ENCODE data around the gene VEZF1. TPM values are rescaled to one million over a fixed set of nuclear protein-coding genes. Genes with fewer than 3 reads are reported as not detected.
A peak's percentile ranks its signal among the peaks of the same experiment; 100 is the strongest.

VEZF1 gene
- total RNA-seq, 1 experiment from 2014 or later = 53.4 TPM

GRCh38 chr17:57928928-57929327, 59.1 kb downstream of the VEZF1 start:
- no peaks in the 10 kb centered on the region for H3K27me3 ChIP-seq (ENCODE audit: low read length)
- no peak overlapping the region for H3K27ac ChIP-seq (ENCODE audit: low read length)
- H3K9me3 ChIP-seq (ENCODE audit: low read length) = no peaks in the 10 kb centered on the region
- H3K9me2 ChIP-seq (replicated peaks; ENCODE audit: insufficient read depth, low read length) = no peaks in the 10 kb centered on the region
- no peaks in the 10 kb centered on the region for H4K20me1 ChIP-seq (ENCODE audit: insufficient read depth, low read depth, low read length)
- no peak overlapping the region for H2AFZ ChIP-seq (ENCODE audit: low read length)
- no peak for DNase-seq
- no peaks in the 10 kb centered on the region for H3K36me3 ChIP-seq (ENCODE audit: insufficient read depth, low read length)
- no peak overlapping the region for H3K9ac ChIP-seq (ENCODE audit: low read length)
- no peak overlapping the region for H3K4me2 ChIP-seq (ENCODE audit: low read depth, low read length, poor library complexity, severe bottlenecking)
- peaks cover 36% of the 10 kb centered on the region for H3K4me1 ChIP-seq (ENCODE audit: low read length)
- H3K79me2 ChIP-seq (ENCODE audit: low read length) = no peaks in the 10 kb centered on the region
- H3K4me3 ChIP-seq (ENCODE audit: low read length) = no peak overlapping the region

GRCh38 chr17:57927048-57927723, 60.9 kb downstream of the VEZF1 start:
- peak overlapping the region; percentile 48 for H3K4me2 ChIP-seq (ENCODE audit: low read depth, low read length, poor library complexity, severe bottlenecking)

GRCh38 chr17:57926723-57927047, 61.4 kb downstream of the VEZF1 start:
- no peaks in the 10 kb centered on the region for H3K9me3 ChIP-seq (ENCODE audit: low read length)
- no peak overlapping the region for H2AFZ ChIP-seq (ENCODE audit: low read length)
- H3K9ac ChIP-seq (ENCODE audit: low read length) = no peak overlapping the region
- no peaks in the 10 kb centered on the region for H3K79me2 ChIP-seq (ENCODE audit: low read length)
- no peaks in the 10 kb centered on the region for H4K20me1 ChIP-seq (ENCODE audit: insufficient read depth, low read depth, low read length)
- no peaks in the 10 kb centered on the region for H3K27me3 ChIP-seq (ENCODE audit: low read length)
- H3K9me2 ChIP-seq (replicated peaks; ENCODE audit: insufficient read depth, low read length) = no peaks in the 10 kb centered on the region
- peaks cover 36% of the 10 kb centered on the region for H3K4me1 ChIP-seq (ENCODE audit: low read length)
- no peak overlapping the region for H3K27ac ChIP-seq (ENCODE audit: low read length)
- DNase-seq = no peak
- no peaks in the 10 kb centered on the region for H3K36me3 ChIP-seq (ENCODE audit: insufficient read depth, low read length)
- H3K4me3 ChIP-seq (ENCODE audit: low read length) = no peak overlapping the region
- H3K4me2 ChIP-seq (ENCODE audit: low read depth, low read length, poor library complexity, severe bottlenecking) = peak overlapping the region; percentile 48

More at GRCh38 chr17:57927048-57927723, 60.9 kb downstream of the VEZF1 start:
- Histone ChIP-seq H3K27me3 (ENCODE audit: low read length) (no peaks in the 10 kb centered on the region), H2AFZ (ENCODE audit: low read length) (no peak overlapping the region), H3K79me2 (ENCODE audit: low read length) (no peaks in the 10 kb centered on the region), H3K4me3 (ENCODE audit: low read length) (no peak overlapping the region), H3K4me1 (ENCODE audit: low read length) (peaks cover 36% of the 10 kb centered on the region), H3K9me2 (replicated peaks; ENCODE audit: insufficient read depth, low read length) (no peaks in the 10 kb centered on the region), H4K20me1 (ENCODE audit: insufficient read depth, low read depth, low read length) (no peaks in the 10 kb centered on the region), H3K9ac (ENCODE audit: low read length) (no peak overlapping the region), H3K27ac (ENCODE audit: low read length) (no peak overlapping the region), H3K36me3 (ENCODE audit: insufficient read depth, low read length) (no peaks in the 10 kb centered on the region), H3K9me3 (ENCODE audit: low read length) (no peaks in the 10 kb centered on the region)
- no peak for DNase-seq

GRCh38 chr17:57925361-57925990, 62.6 kb downstream of the VEZF1 start:
- no peaks in the 10 kb centered on the region for H3K9me2 ChIP-seq (replicated peaks; ENCODE audit: insufficient read depth, low read length)
- H3K27me3 ChIP-seq (ENCODE audit: low read length) = no peaks in the 10 kb centered on the region

GRCh38 chr17:57924677-57925076, 63.4 kb downstream of the VEZF1 start:
- Histone ChIP-seq H3K79me2 (ENCODE audit: low read length) (no peaks in the 10 kb centered on the region), H3K27me3 (ENCODE audit: low read length) (no peaks in the 10 kb centered on the region), H2AFZ (ENCODE audit: low read length) (no peak overlapping the region), H3K27ac (ENCODE audit: low read length) (peak overlapping the region; percentile 75; the same call in 1 of the 2 replicates), H3K9me3 (ENCODE audit: low read length) (no peaks in the 10 kb centered on the region), H3K4me1 (ENCODE audit: low read length) (peaks cover 32% of the 10 kb centered on the region), H4K20me1 (ENCODE audit: insufficient read depth, low read depth, low read length) (no peaks in the 10 kb centered on the region), H3K9ac (ENCODE audit: low read length) (no peak overlapping the region), H3K4me2 (ENCODE audit: low read depth, low read length, poor library complexity, severe bottlenecking) (peak overlapping the region; percentile 68), H3K4me3 (ENCODE audit: low read length) (0 out of 2 replicates have a peak overlapping the region, but pooled peaks have one; percentile 33), H3K9me2 (replicated peaks; ENCODE audit: insufficient read depth, low read length) (no peaks in the 10 kb centered on the region), H3K36me3 (ENCODE audit: insufficient read depth, low read length) (no peaks in the 10 kb centered on the region)
- no peak for DNase-seq

More at GRCh38 chr17:57925361-57925990, 62.6 kb downstream of the VEZF1 start:
- Histone ChIP-seq H3K36me3 (ENCODE audit: insufficient read depth, low read length) (no peaks in the 10 kb centered on the region), H4K20me1 (ENCODE audit: insufficient read depth, low read depth, low read length) (no peaks in the 10 kb centered on the region), H3K4me1 (ENCODE audit: low read length) (peaks cover 36% of the 10 kb centered on the region), H2AFZ (ENCODE audit: low read length) (no peak overlapping the region), H3K4me3 (ENCODE audit: low read length) (peak overlapping the region; percentile 33; the same call in 1 of the 2 replicates), H3K27ac (ENCODE audit: low read length) (peak overlapping the region; percentile 75), H3K79me2 (ENCODE audit: low read length) (no peaks in the 10 kb centered on the region), H3K9me3 (ENCODE audit: low read length) (no peaks in the 10 kb centered on the region), H3K4me2 (ENCODE audit: low read depth, low read length, poor library complexity, severe bottlenecking) (peak overlapping the region; percentile 68), H3K9ac (ENCODE audit: low read length) (peak overlapping the region; percentile 39)
- DNase-seq = peak; percentile 85

Small RNAs within 50 kb of the gene (small RNA-seq; reads per million reads assigned to genes)
- gene AC015813.4 = not detected

Other genes with a start within 250 kb of the VEZF1 start
- not detected in 2 replicates for gene CCDC182, start 243.0 kb downstream of the VEZF1 start, total RNA-seq (2014; rRNA removed; shearing (Covaris generic); ENCODE audit: low replicate concordance)
- 35.1 and 61.3 TPM in 2 replicates for gene MRPS23, start 138.2 kb downstream of the VEZF1 start, total RNA-seq (2014; rRNA removed; shearing (Covaris generic); ENCODE audit: low replicate concordance)
- gene CUEDC1, start 32.8 kb downstream of the VEZF1 start, total RNA-seq (2014; rRNA removed; shearing (Covaris generic); ENCODE audit: low replicate concordance) = 0.71 and 2.6 TPM in 2 replicates
- 347 and 387 TPM in 2 replicates for gene SRSF1, start 19.0 kb upstream of the VEZF1 start, total RNA-seq (2014; rRNA removed; shearing (Covaris generic); ENCODE audit: low replicate concordance)
- gene DYNLL2, start 95.2 kb upstream of the VEZF1 start, total RNA-seq (2014; rRNA removed; shearing (Covaris generic); ENCODE audit: low replicate concordance) = 18.2 and 22.7 TPM in 2 replicates
- gene OR4D1, start 160.1 kb upstream of the VEZF1 start, total RNA-seq (2014; rRNA removed; shearing (Covaris generic); ENCODE audit: low replicate concordance) = not detected in 2 replicates
- gene OR4D2, start 178.7 kb upstream of the VEZF1 start, total RNA-seq (2014; rRNA removed; shearing (Covaris generic); ENCODE audit: low replicate concordance) = not detected in 2 replicates
- gene EPX, start 204.5 kb upstream of the VEZF1 start, total RNA-seq (2014; rRNA removed; shearing (Covaris generic); ENCODE audit: low replicate concordance) = not detected in 2 replicates
- 17.5 and 20.8 TPM in 2 replicates for gene MKS1, start 231.0 kb upstream of the VEZF1 start, total RNA-seq (2014; rRNA removed; shearing (Covaris generic); ENCODE audit: low replicate concordance)